Tibial nerve (tissue), 4 donors: Measurements from ENCODE around the gene PPP1R3E. TPM values are rescaled to one million over a fixed set of nuclear protein-coding genes. Genes with fewer than 3 reads are reported as not detected.
A peak's percentile ranks its signal among the peaks of the same experiment; 100 is the strongest.

Source experiments
- DNase-seq, 2 donors: peaks; one replicate each; pipeline ENCODE4 v3.0.0-alpha.2; 2019; ENCODE audit warnings: low spot score in 2 of 2
- H3K27ac ChIP-seq, 4 donors: fragments of 200-600 bp; sonication (generic) in 3 of 4; one replicate each; pipeline ENCODE4 v1.5.1; 2017 to 2019; ENCODE audit warnings: mild to moderate bottlenecking in 1 of 4
- H3K27me3 ChIP-seq, 2 donors: fragments of 200-600 bp; sonication (generic) in 1 of 2; one replicate each; pipeline versions ENCODE4 v1.5.1 to v1.6.0; 2017 to 2019
- H3K36me3 ChIP-seq, 3 donors: fragments of 200-600 bp; sonication (generic); one replicate each; pipeline ENCODE4 v1.5.1; 2018 to 2019
- H3K4me1 ChIP-seq, 4 donors: fragments of 200-600 bp; sonication (generic) in 3 of 4; one replicate each; pipeline ENCODE4 v1.5.1; 2017 to 2019
- H3K4me3 ChIP-seq, 4 donors: fragments of 200-600 bp; sonication (generic) in 3 of 4; one replicate each; pipeline ENCODE4 v1.5.1; 2017 to 2019; ENCODE audit warnings: mild to moderate bottlenecking in 1 of 4, moderate library complexity in 1 of 4
- H3K9me3 ChIP-seq, 4 donors: fragments of 200-600 bp; sonication (generic) in 3 of 4; one replicate each; pipeline ENCODE4 v1.5.1; 2017 to 2019
- CTCF ChIP-seq, 5 experiments: fragments of 200-600 bp in 3 of 5; fragments of 450-650 bp in 2 of 5; sonication (generic) in 3 of 5; IDR thresholded peaks; one replicate each; pipeline ENCODE4 v1.5.1; 2016 to 2019; ENCODE audit warnings: antibody characterized with exemption in 5 of 5, mild to moderate bottlenecking in 3 of 5, moderate library complexity in 2 of 5
- EP300 ChIP-seq, 2 donors: sonication (generic); formaldehyde crosslinking; IDR thresholded peaks; one replicate each; pipeline ENCODE4 v1.6.1; 2017; ENCODE audit warnings: antibody characterized with exemption in 2 of 2, mild to moderate bottlenecking in 1 of 2
- POLR2A ChIP-seq, 2 donors: fragments of 450-650 bp; IDR thresholded peaks; one replicate each; pipeline ENCODE4 v1.6.1; 2017; ENCODE audit warnings: antibody characterized with exemption in 2 of 2, mild to moderate bottlenecking in 2 of 2, moderate library complexity in 2 of 2
- WGBS, 2 donors: methylation state at CpG; one replicate each; pipeline ENCODE4 v1.1.5; 2018; 5-methylcytosine and 5-hydroxymethylcytosine counted together
- total RNA-seq, 4 donors: library from RNA; depleted of rRNA; stranded (reverse); fragments of >200 nt; gene quantifications; one replicate each; pipeline ENCODE4 v1.1.0, GENCODE V29; 2016

PPP1R3E gene
- total RNA-seq, 4 donors from 2014 or later, result 15.0 to 29.1 (median 19.2) TPM

GRCh38 chr14:23296012-23296777, 6.5 kb downstream of the PPP1R3E start:
- Histone ChIP-seq H3K9me3 (no peaks in the 10 kb centered on the region), H3K4me3 (no peak overlapping the region), H3K27ac (peak overlapping the region in 2 of 4 donors; percentile 27 to 30), H3K4me1 (peaks cover 0 to 47% (median 23%) of the 10 kb centered on the region in 4 donors), H3K27me3 (no peaks in the 10 kb centered on the region), H3K36me3 (peaks cover 0 to 26% (median 0%) of the 10 kb centered on the region in 3 donors)
- WGBS, 2 donors, result 78 to 80% methylated on average over 7 of the region's 7 CpGs
- no peak for TF ChIP-seq CTCF (IDR thresholded peaks at IDR 0.05)
- no peak for TF ChIP-seq POLR2A (IDR thresholded peaks at IDR 0.05)
- no peak for TF ChIP-seq EP300 (IDR thresholded peaks at IDR 0.05)
- DNase-seq, result no peak

GRCh38 chr14:23294734-23295561, 7.7 kb downstream of the PPP1R3E start:
- peaks cover 0 to 38% (median 16%) of the 10 kb centered on the region in 4 donors for H3K4me1 ChIP-seq
- H3K4me3 ChIP-seq, result no peak overlapping the region
- H3K36me3 ChIP-seq, result peaks cover 0 to 26% (median 0%) of the 10 kb centered on the region in 3 donors
- H3K9me3 ChIP-seq, result no peaks in the 10 kb centered on the region
- H3K27me3 ChIP-seq, result no peaks in the 10 kb centered on the region
- TF ChIP-seq CTCF (IDR thresholded peaks at IDR 0.05) (peak; percentile 66 to 94 (median 71)), POLR2A (IDR thresholded peaks at IDR 0.05) (no peak)
- 31% methylated on average over 24 of the region's 24 CpGs for WGBS, 2 donors
- H3K27ac ChIP-seq, result peak overlapping the region in 2 of 4 donors; percentile 27 to 30
- DNase-seq, result peak in 1 of 2 donors; percentile 47

- H3K4me1 ChIP-seq, result peaks cover 0 to 27% (median 9%) of the 10 kb centered on the region in 4 donors
- 55 to 57% methylated on average over 6 of the region's 6 CpGs for WGBS, 2 donors
Measured at GRCh38 chr14:23286902-23287479, 15.7 kb downstream of the PPP1R3E start.

GRCh38 chr14:23286020-23286901, 16.4 kb downstream of the PPP1R3E start, which contains the start of gene HOMEZ:
HOMEZ (minus strand) TSS chr14:23286132; CDS start chr14:23285952, 180 bp downstream.
- peaks cover 0 to 6% (median 0%) of the 10 kb centered on the region in 3 donors for H3K36me3 ChIP-seq
- H3K4me3 ChIP-seq, result peak within 1 kb of the TSS; percentile 60 to 98 (median 94)
- H3K9me3 ChIP-seq, result no peaks in the 10 kb centered on the region
- TF ChIP-seq POLR2A (IDR thresholded peaks at IDR 0.05) (peak; percentile 60 to 88), CTCF (IDR thresholded peaks at IDR 0.05) (peak in 4 of 5 experiments; percentile 20 to 66 (median 45)), EP300 (IDR thresholded peaks at IDR 0.05) (peak; percentile 58 to 94)
- no peaks in the 10 kb centered on the region for H3K27me3 ChIP-seq
- H3K4me1 ChIP-seq, result peaks cover 0 to 27% (median 9%) of the 10 kb centered on the region in 4 donors
- DNase-seq, result peak; percentile 98 to 99
- peak within 1 kb of the TSS; percentile 95 to 98 (median 97) for H3K27ac ChIP-seq
- WGBS, 2 donors, result 2% methylated on average over 14 to 35 of the region's 53 CpGs

More at GRCh38 chr14:23286902-23287479, 15.7 kb downstream of the PPP1R3E start:
- Histone ChIP-seq H3K27me3 (no peaks in the 10 kb centered on the region), H3K36me3 (no peaks in the 10 kb centered on the region), H3K4me3 (peak overlapping the region; percentile 60 to 98 (median 94)), H3K9me3 (no peaks in the 10 kb centered on the region), H3K27ac (peak overlapping the region; percentile 95 to 98 (median 97))
- no peak for DNase-seq
- TF ChIP-seq POLR2A (IDR thresholded peaks at IDR 0.05), result no peak
- TF ChIP-seq EP300 (IDR thresholded peaks at IDR 0.05), result no peak
- no peak for TF ChIP-seq CTCF (IDR thresholded peaks at IDR 0.05)
